Measurements from ENCODE around the gene RNPS1.

GRCh38 chr16:2210386-2211365 is 57.2 kb downstream of the RNPS1 start, which contains the start of gene BRICD5:
- TF ChIP-seq FOXK2 (IDR thresholded peaks at IDR 0.05) (no peak), PKNOX1 (IDR thresholded peaks at IDR 0.05) (no peak), HDGF (IDR thresholded peaks at IDR 0.05; ENCODE audit: borderline replicate concordance) (no peak), SUZ12 (IDR thresholded peaks at IDR 0.05) (no peak), ARNT (IDR thresholded peaks at IDR 0.05) (no peak), ZNF384 (IDR thresholded peaks at IDR 0.05) (no peak), SP1 (IDR thresholded peaks at IDR 0.05) (no peak), TARDBP (IDR thresholded peaks at IDR 0.05) (no peak)

Measured in HEK293T (cell line).